ENCODE measurements around the gene ZNF784. TPM values are rescaled to one million over a fixed set of nuclear protein-coding genes. Genes with fewer than 3 reads are reported as not detected.

ZNF784 gene
- polyA plus RNA-seq, 1 experiment, result 1.9 TPM

GRCh38 chr19:55606471-55606787 is 17.9 kb downstream of the ZNF784 start:
- POLR2A ChIA-PET, result interaction anchor here (1.0 to 1.2 kb wide), 3 partner anchors 18 to 145 kb away, joined by 3 to 4 read pairs (median 4); partner anchors contain the start of genes ISOC2 and ZNF784
- H3K9me3 ChIP-seq (ENCODE audit: control insufficient read depth, insufficient read depth, low read length), result peaks cover 18% of the 10 kb centered on the region

GRCh38 chr19:55605637-55606470 is 18.5 kb downstream of the ZNF784 start, which contains the start of gene ZNF865:
ZNF865 (plus strand) TSS chr19:55605647; CDS start chr19:55613619, 7,972 bp downstream.
- CTCF ChIA-PET, result interaction anchor here (0.5 to 3.8 kb wide), 25 partner anchors 10 to 465 kb away, joined by 3 to 29 read pairs (median 5); partner anchors contain the start of gene ZNF784
- Histone ChIP-seq H3K4me3 (ENCODE audit: low read depth, low read length) (peak within 1 kb of the TSS; percentile 73), H3K9me3 (ENCODE audit: control insufficient read depth, insufficient read depth, low read length) (peaks cover 18% of the 10 kb centered on the region), H3K27me3 (ENCODE audit: control insufficient read depth, insufficient read depth, low read length) (no peaks in the 10 kb centered on the region), H3K27ac (ENCODE audit: low read depth, low read length) (peak within 1 kb of the TSS; percentile 89)
- TF ChIP-seq CTCF (IDR thresholded peaks at IDR 0.05; ENCODE audit: low read depth, low read length), result peak; percentile 92
- peak; percentile 67 for DNase-seq (ENCODE audit: low read depth, low spot score)
- POLR2A ChIA-PET, result interaction anchor here (0.9 to 1.2 kb wide), 4 partner anchors 19 to 144 kb away, joined by 3 to 4 read pairs (median 4); partner anchors contain the start of genes ISOC2 and ZNF784

More at GRCh38 chr19:55606471-55606787, 17.9 kb downstream of the ZNF784 start:
- no peak for DNase-seq (ENCODE audit: low read depth, low spot score)
- TF ChIP-seq CTCF (IDR thresholded peaks at IDR 0.05; ENCODE audit: low read depth, low read length), result no peak
- CTCF ChIA-PET, result interaction anchor here (0.5 to 3.8 kb wide), 25 partner anchors 9 to 466 kb away, joined by 3 to 29 read pairs (median 5); partner anchors contain the start of gene ZNF784
- Histone ChIP-seq H3K27me3 (ENCODE audit: control insufficient read depth, insufficient read depth, low read length) (no peaks in the 10 kb centered on the region), H3K27ac (ENCODE audit: low read depth, low read length) (no peak overlapping the region), H3K4me3 (ENCODE audit: low read depth, low read length) (peak overlapping the region; percentile 73)

GRCh38 chr19:55605207-55605636 is 19.1 kb downstream of the ZNF784 start:
- DNase-seq (ENCODE audit: low read depth, low spot score), result peak; percentile 94

GRCh38 chr19:55603581-55604292 is 20.6 kb downstream of the ZNF784 start:
- Histone ChIP-seq H3K27me3 (ENCODE audit: control insufficient read depth, insufficient read depth, low read length) (no peaks in the 10 kb centered on the region), H3K4me3 (ENCODE audit: low read depth, low read length) (no peak overlapping the region), H3K9me3 (ENCODE audit: control insufficient read depth, insufficient read depth, low read length) (peaks cover 13% of the 10 kb centered on the region; the same call in 1 of the 2 replicates), H3K27ac (ENCODE audit: low read depth, low read length) (peak overlapping the region; percentile 88)
- POLR2A ChIA-PET, result interaction anchor here (0.6 to 1.2 kb wide), 2 partner anchors 27 to 31 kb away, joined by 5 to 10 read pairs; no protein-coding TSS in a partner anchor
- CTCF ChIA-PET, result interaction anchor here (3.8 kb wide), 1 partner anchor 136 kb away, joined by 17 read pairs; no protein-coding TSS in a partner anchor
- TF ChIP-seq CTCF (IDR thresholded peaks at IDR 0.05; ENCODE audit: low read depth, low read length), result no peak
- no peak for DNase-seq (ENCODE audit: low read depth, low spot score)

More at GRCh38 chr19:55605207-55605636, 19.1 kb downstream of the ZNF784 start:
- Histone ChIP-seq H3K27me3 (ENCODE audit: control insufficient read depth, insufficient read depth, low read length) (no peaks in the 10 kb centered on the region), H3K4me3 (ENCODE audit: low read depth, low read length) (peak overlapping the region; percentile 73), H3K9me3 (ENCODE audit: control insufficient read depth, insufficient read depth, low read length) (peaks cover 18% of the 10 kb centered on the region), H3K27ac (ENCODE audit: low read depth, low read length) (peak overlapping the region; percentile 88)
- ChIA-PET CTCF (interaction anchor here (0.7 to 3.8 kb wide), 12 partner anchors 15 to 187 kb away, joined by 3 to 29 read pairs (median 8); no protein-coding TSS in a partner anchor), POLR2A (interaction anchor here (0.6 to 1.2 kb wide), 7 partner anchors 21 to 120 kb away, joined by 3 to 5 read pairs (median 4); partner anchors contain the start of gene NAT14)
- no peak for TF ChIP-seq CTCF (IDR thresholded peaks at IDR 0.05; ENCODE audit: low read depth, low read length)

Measured in AG04450 (cell line).